Superior temporal gyrus (tissue), 1 donor: ENCODE results near the gene OSGIN1.
A peak's percentile ranks its signal among the peaks of the same experiment; 100 is the strongest.

Experiments used
- DNase-seq: peaks from one replicate; pipeline ENCODE4 v3.0.0-alpha.2; 2016; ENCODE audit errors: extremely low spot score

Gene OSGIN1

DNA sequence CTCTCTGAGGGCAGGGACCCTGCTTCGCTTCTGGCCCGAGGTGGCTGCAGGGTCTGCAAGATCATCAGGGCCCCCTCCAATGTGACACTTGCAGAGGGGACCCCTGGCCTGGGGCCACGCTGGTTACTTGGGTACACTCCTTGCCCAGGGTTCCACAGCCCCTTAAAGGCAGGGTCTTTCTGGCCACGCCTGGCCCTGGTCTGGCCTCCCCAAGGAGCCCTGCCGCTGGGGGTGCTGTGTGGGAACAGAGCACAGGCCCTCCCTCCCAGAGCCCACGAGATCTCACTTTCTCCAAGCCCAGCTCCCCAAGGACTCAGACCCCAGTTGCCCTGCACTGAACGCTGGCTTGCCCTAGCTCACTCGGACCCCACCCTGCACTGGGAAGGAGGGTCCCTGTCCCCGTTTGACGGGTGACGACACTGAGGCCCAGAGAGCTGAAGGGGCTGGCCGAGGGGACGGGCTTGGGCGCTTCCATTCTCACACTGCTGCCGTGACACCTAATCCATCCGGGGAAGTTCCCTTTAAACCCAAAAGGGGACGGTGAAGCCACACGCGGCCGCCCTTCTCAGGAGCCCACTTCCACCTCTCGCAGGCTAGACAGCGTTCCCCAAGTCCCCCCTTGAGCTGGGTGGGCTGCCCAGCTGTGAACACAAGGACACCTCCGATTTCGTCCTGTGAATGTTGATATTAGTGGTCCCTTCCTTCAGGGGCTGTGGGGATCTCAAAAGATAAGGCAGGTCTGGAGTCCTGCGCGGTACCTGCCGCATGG lies 26.9 kb upstream of the OSGIN1 start:
- DNase-seq, result no peak

DNA sequence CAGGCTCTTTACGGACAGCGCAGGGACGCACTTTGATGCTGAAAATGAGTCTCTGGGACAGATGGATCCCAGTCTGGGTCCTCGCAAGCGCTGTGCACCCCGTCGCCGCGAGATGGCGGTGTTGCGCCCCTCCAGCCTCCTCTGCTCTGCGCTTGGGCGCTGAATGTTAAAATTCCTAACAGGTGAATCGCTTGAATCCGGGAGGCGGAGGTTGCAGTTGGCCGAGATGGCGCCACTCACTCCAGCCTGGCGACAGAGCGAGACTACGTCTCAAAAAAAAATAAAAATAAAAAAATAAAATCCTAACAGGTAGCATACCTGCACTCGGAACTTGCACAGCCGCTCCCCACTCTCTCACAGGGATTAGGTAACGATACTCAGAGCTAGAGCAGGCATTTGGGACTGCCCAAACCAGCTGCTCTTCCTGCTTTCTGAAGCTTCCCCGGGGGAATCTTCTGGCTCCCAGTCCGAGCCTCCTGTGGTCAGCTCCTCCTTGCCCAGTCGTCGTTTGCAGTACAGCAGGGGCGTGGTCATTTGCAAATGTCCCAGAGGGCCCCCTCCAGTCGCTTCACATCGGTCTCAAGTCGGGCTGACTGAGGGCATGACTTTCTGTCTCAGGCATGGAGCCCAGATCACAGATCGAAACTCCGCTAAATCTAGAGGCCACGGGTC lies 26.2 kb upstream of the OSGIN1 start:
- DNase-seq, result peak; percentile 76

DNA sequence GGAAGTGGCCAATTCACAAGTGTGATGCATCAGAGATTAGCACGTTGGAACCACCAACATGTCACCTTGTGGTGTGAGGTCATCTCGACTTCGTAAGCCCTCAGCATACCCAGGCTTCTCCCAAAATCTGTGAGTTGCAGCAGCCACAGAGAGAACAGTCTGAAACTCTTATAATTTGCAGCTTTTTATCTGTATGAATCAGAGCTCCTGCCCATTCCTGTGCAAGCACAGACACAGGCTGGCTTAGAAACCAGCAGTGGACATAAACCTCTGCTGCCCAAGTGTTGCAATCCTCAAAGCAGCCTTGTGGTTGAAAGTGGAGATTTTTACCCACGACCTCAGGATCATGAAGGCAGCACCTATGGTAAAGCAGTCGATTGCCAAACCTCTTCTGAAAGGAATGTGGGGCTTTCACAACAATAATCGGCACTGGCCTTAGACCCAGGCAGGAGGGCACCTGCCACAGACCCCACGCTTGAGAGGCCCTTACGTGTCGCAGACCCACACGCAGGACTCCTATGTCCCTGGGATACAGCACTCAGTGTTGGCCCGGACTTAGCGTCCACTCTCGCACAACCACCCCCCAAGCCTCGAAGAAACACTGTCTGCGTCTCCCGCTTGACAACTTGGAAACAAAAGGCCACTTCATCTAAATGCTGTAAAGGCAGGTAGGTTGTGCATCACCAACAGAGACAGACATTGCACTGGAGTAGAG lies 24.5 kb upstream of the OSGIN1 start:
- no peak for DNase-seq

DNA sequence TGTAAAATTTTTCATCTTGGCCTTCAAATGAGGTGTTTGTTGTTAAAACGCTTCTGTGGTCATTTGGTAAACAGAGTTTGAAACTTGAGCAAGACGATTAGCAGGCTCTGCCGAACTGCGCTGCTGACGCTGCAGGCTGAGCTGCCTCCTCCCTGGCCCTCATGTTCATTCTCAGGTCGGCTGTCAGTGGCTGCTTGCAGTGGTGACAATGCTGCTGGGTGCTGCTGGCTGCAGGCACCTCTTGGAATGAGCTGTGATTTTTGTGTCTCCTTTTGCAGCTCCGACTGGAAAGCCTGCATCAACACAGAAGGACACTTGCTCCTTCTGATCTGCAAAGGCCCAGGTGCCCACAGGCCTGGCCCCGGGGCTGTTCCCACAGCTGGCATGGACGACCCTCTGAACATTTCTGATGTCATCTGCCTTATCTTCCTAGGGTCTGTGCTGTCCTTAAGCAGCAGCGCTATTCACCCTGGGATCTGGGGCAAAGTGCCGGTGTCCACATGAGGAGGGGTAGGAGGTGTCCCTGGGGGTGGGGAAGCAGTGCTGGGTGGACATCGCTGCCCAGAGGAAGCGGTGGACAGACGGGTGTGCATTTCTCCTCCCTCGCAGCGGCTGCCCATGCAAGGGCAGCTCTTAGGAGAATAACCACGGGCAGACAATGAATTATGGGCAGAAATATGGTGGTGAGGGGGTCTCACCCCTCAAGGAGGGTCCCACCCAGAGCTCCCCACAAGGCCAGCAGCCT lies 23.1 kb upstream of the OSGIN1 start:
- DNase-seq, result no peak

GRCh38 chr16:83930730-83931500 lies 22.1 kb upstream of the OSGIN1 start:
- no peak for DNase-seq

GRCh38 chr16:83931556-83931955 lies 21.5 kb upstream of the OSGIN1 start:
- DNase-seq, result no peak

GRCh38 chr16:83932304-83932703 lies 20.7 kb upstream of the OSGIN1 start:
- DNase-seq, result no peak

DNA sequence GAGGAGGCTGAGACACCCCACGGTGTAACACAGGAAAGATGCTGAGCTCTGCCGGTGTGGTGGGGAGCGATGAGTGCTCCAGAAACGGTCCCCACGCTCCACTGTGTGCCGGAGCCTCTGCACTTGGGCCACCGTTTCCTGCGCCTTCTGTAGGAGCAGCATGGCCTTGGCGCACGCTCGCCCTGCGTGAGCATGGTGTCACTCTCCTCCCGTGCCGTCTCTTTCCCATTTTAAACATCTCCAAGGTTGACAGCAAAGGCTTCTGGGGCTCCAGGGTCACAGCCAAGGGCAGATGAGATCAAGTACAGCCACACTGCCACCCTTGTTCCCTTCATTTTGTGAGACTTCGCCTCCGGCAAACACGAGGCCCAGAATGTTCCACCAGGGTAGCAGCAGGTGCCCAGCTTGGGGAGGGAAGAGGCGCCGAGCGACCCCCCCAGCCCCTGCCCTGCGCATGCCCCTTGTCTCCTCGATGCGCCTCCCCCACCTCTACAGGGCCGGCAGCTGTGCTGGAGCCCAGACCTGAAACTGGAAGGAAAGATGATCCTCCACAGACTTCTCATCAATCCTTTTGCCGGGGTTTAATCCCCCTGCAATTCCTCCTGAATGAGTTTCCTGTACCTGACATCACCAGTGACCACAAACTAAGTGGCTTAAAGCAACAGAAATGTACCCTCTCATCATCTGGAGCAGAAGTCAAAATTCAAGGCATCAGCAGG lies 19.9 kb upstream of the OSGIN1 start:
- DNase-seq, result no peak

- peak; percentile 40 for DNase-seq
These were observed 19.0 kb upstream of the OSGIN1 start for GRCh38 chr16:83933885-83934683.

- no peak for DNase-seq
These were observed 18.4 kb upstream of the OSGIN1 start for GRCh38 chr16:83934684-83934977.

- no peak for DNase-seq
These were observed 17.8 kb upstream of the OSGIN1 start for GRCh38 chr16:83935005-83935857.

DNA sequence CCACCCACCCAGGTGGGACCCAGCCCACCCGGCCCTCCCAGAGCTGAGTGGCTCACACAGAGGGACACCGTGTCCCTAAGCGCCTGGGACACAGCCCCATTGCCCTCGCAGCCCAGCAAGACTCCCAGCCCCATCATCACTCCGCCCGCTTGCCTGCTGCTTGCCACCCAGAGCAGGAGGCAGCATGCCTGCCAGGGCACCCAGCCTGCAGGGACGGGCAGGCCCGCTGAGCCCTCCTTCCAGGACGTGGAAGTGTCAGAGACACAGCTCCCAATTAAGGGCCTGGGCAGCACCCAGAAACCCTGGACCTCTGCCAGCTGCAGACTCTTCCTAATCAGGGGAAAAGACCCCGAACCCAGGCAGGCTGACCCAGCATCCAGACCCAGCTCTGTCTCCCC lies 17.2 kb upstream of the OSGIN1 start:
- no peak for DNase-seq

GRCh38 chr16:83936581-83937165 lies 16.4 kb upstream of the OSGIN1 start:
- no peak for DNase-seq

DNA sequence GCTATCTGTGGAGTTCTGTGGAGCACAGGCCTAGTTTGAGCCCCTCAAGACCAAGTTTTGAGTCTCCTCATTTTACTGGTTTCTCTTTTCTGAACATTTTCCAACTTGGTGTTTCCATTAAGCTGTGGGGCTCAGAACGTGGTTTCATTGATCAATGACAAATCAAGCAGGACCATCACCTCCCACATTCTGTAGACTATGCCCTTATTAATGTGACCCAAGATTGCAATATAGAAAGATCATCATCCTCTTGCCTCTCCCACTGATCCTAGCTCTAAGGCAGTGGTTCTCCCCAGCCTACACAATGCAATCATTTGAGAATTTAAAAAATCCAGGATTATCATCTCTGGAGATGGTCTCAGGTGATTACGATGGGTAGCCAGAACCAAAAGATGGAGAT lies 15.8 kb upstream of the OSGIN1 start:
- no peak for DNase-seq

DNA sequence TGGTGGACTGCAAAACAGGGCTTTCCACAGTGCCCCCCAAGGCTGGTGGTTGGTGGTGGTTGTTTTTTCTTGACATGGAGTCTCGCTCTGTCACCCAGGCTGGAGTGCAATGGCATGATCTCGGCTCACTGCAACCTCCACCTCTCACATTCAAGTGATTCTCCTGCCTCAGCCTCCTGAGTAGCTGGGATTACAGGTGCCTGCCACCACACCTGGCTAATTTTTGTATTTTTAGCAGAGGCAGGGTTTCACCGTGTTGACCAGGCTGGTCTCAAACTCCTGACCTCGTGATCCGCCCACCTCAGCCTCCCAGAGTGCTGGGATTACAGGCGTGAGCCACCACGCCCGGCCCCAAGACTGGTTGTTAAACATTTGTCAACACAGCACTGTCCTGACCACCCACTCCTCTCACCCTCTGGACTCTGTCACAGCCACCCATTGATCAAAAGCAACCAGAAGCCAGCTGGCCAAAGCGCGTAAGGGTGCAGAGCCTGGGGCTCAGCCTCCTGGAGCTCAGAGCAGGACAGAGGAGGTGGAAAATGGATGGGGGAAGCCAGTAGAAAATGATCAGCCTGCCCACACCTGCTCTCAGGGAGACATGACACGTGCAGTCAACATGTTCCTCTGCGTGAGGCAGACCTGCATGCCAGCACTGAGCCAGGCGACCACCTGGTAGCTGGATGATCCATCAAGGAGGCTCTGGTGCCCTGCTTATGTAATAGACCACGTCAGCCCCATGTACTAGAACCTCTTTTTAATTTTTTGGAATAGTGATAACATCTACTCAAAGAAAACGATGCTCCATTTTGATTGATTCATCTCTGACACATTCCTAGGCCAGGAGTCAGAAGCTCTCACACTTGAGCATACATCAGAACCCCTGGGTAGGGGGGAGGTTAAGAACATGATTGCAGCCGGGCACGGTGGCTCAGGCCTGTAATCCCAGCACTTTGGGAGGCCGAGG lies 14.8 kb upstream of the OSGIN1 start:
- DNase-seq, result no peak

DNA sequence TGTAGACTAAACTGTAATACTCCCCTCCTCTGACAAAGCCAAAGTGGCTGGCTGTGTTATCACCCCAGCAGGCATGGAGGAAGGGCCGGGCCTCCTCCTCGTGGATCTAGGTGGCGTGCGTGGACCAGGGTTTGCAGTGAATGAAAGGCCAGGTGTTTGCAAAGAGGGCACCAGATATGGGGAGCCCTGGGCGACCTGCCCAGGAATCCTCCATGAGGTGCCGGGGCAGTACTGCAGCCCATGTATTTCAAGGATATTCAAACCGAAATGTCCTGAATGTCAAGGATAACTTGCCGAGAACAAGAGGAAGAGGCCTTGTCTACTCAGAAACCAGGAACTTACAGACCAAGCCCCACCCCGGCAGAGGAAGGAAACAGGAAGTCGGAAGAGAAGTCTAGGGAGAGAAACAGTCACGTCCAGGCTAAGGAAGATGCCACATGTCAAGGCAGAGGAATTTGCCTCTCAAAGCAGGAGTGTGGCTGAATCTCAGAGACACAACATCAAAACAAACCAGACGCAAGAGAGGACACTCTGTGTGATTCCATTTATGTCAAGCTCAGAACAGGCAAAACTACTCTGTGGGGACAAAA lies 13.7 kb upstream of the OSGIN1 start:
- DNase-seq, result no peak

DNA sequence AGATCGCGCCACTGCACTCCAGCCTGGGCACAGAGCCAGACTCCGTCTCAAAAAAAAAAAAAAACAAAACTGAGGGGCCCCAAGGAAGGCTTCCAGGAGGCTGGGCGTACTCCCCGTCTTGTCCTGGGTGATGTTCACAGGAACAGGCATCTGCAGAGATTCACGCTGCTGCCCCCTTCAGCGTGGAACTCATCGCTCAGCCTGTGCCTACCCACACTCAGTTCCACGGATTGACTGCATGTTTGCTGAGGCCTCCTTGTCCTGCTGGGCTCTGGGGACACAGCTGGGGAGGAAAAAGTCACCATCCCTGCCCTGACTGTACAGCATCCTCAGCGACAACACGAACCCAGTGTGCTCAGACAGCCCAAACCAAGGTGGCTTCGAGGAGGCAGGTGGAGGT lies 12.9 kb upstream of the OSGIN1 start:
- DNase-seq, result no peak
